Activated effector memory CD4-positive, alpha-beta T cell treated with anti-CD3 and anti-CD28 coated beads, Interleukin-2, amount 50 U/mL, for 16 hours (primary cell): ENCODE data around the gene CTNND2.
"Not testable (repeated sequence)": the region's sequence is repeated elsewhere in the genome, so short reads cannot be mapped to it uniquely, and the experiment has no call there.

Experiments used
- DNase-seq: peaks from one replicate; pipeline ENCODE4 v3.0.0-alpha.2; 2020

Gene CTNND2

GRCh38 chr5:11148810-11149539 lies 755.3 kb downstream of the CTNND2 start:
- no peak for DNase-seq

- no peak for DNase-seq
Observed at GRCh38 chr5:11146171-11146570, 758.1 kb downstream of the CTNND2 start.

DNA sequence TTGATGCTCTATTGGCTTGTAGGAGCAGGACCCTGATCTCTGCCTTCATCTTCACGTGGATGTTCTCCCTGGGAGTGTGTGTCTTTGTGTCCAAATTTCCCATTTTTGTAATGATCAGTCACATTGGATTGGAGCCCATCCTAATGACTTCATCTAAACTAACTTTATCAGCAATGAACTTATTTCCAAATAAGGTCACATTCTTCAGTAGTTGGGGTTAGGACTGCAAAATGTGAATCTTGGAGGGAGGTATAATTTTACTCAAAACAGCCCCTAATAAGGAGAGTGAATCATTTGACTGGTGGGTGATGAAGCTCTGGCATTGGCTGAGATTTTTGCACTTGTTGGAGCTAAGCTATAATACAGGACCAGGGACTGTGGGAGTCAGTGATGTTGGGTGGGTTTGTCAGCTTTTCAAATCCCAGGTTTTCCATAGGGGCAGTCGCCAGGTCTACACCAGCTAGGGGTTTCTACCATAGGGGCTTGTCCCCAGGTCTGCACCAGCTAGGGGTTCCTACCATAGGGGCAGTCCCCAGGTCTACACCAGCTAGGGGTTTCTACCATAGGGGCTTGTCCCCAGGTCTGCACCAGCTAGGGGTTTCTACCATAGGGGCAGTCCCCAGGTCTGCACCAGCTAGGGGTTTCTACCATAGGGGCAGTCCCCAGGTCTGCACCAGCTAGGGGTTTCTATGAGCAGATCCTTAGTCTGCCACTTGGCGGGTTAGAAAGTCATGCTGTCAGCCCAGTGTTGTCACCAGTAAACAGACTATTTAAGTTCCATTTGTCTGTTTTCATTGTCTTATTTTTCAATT lies 760.6 kb downstream of the CTNND2 start:
- no peak for DNase-seq

- no peak for DNase-seq
Observed at GRCh38 chr5:11139217-11139865, 764.9 kb downstream of the CTNND2 start.

DNA sequence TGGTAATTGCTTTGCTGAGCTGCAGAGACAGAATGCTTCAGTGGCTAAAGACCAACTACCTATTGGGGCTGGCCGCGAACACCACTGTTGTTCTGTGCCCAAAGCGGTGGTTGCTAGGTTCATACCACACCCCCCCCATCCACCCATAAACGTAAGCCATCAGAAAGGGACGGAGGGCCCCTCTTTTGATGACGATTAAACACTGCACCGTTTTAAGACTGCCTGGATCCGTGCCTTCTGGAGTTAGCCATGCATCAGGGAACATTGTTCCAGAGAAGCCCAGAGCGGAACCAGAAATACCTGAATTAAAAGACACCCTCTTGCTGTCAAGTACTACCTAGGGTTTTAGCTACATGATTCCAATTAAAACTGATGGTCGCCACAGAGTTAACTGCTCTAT lies 774.1 kb downstream of the CTNND2 start:
- no peak for DNase-seq

GRCh38 chr5:11128021-11128420 lies 776.2 kb downstream of the CTNND2 start:
- DNase-seq, result no peak

DNA sequence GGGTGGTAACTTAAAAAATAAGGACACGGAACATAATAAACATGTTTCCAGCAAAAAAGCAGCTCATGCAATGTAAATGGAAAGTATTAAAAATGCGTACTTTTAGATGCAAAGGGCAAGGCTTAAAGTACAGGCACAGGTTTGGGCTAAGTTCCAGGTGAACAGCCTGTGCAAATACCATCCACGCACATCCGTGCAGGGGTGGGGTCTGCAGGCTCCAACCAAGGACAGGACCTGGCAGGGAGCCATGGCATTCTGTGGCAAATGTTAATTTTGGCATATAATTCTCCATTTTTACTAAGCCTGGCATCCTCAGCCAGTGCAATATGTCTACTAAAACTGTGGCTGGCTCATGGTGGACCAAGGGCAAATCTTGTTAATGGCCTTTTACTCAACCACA lies 777.4 kb downstream of the CTNND2 start:
- DNase-seq, result no peak

DNA sequence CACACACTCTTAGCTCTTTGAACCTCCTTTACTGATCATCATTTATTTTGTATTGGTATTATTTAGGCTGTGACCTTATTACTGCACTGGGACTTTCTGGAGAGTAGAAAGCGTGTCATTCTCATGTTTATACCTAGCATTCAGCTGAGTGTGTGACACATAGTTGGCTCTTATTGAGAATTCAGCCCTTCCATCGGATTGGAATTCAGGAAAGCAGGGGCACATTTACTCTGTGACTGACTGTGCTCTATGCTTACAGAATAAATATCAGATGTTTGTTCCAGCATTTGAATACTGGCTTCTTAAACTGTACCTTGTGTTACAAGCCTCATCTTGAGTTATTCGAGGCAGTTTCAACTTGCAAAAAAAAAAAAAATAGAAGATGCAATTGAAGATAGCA lies 782.4 kb downstream of the CTNND2 start:
- DNase-seq, result no peak

DNA sequence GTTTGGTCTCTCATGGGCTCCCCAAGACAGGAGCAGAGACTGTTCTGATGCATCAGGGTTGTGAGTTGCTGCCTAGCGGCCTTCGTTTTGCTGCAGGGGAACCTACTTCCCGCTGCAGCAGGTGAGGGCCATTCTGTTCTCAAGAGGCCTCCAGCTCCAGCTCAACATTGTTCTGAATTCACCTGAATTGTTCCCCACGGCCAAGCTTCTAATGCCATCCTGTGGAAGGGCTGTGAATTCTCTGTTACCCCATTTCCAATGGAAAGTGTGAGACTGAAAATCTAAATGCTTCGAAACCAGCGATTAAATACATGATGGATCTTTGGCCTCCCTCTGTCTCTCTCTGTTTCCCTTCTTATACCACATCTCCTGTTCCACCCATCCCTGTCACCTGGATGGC lies 794.1 kb downstream of the CTNND2 start:
- no peak for DNase-seq

GRCh38 chr5:11105696-11106095 lies 798.5 kb downstream of the CTNND2 start:
- DNase-seq, result no peak

DNA sequence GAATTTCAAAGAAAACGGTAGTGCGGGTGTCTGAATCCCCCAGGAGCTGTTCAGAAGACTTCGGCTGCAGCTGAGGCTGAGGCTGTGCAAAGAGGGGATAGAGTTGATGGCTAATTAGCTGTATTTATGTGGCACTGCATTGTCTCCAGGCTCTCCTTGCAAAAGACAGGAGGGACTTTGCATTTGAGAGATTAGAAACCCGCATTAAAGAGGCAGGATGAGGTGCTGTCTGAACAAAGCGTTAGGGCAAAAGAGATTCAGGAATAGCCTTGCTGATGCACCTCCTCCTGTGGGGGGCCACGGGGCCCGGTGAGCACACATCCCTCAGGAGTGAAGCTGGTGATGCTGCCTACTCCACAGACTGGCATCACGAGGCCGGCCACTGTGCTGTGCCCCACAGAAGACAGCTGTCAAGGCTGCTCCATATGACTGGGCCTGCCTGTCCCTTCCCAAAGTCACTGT lies 799.6 kb downstream of the CTNND2 start:
- no peak for DNase-seq

- no peak for DNase-seq
Observed at GRCh38 chr5:11104210-11104609, 800.0 kb downstream of the CTNND2 start.

GRCh38 chr5:11084111-11084510 lies 820.1 kb downstream of the CTNND2 start:
- DNase-seq, result no peak

DNA sequence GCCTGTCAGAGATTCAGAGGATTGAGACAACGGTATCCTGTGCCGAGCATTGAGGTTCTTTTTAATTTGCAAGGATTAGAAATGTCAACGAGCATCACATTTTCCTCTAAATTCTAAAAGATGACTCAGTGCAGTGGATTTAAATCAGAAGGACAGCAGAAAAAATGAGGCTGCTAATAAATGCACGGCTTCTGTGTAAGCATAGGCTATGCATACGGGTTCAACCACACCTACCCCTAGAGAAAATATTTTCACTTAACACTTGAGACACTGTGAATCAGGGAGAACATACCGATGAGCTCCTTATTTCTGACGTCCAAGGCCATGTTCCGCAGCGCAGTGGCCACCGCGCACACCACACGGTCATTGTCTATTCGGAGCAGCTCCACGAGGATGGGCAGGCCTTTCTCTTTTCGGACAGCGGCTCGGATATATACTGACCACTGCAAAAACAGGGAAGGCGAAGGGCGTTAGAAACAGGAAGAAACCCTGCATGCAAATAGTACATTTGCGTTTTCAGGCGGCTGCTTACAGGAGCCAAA lies 821.8 kb downstream of the CTNND2 start:
- no peak for DNase-seq

DNA sequence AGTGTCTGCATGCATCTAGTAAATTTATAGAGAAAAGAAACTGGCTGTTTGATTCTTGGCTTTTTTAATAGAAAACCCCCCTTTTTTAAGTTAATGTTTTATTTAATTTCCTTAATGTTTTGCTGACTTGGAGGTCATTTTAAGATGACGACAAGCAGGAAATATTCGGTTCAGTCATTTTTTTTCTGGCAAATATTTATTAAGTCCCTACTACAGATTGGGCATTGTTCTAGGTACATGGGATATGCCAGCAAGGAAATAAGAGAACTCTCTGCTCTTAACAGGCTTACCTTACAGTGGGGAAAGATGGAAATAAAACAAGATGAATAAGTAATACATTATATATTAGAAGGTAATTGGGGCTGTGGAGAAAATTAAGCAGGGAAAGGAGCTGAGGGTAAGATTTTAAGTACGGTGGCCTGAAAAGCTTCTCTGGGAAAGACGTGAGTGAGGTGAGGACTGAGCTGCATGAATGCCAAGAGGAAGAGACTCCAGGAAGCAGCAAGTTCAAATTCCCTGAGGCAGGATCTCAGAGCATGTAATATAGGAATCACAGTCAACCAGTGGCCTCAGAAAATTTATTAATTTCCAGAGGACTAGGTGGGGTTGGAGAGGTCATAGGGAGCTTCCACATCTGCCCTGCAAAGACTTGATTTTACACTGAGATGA lies 827.2 kb downstream of the CTNND2 start:
- no peak for DNase-seq

- DNase-seq, result no peak
Observed at GRCh38 chr5:11075035-11075805, 829.0 kb downstream of the CTNND2 start.

DNA sequence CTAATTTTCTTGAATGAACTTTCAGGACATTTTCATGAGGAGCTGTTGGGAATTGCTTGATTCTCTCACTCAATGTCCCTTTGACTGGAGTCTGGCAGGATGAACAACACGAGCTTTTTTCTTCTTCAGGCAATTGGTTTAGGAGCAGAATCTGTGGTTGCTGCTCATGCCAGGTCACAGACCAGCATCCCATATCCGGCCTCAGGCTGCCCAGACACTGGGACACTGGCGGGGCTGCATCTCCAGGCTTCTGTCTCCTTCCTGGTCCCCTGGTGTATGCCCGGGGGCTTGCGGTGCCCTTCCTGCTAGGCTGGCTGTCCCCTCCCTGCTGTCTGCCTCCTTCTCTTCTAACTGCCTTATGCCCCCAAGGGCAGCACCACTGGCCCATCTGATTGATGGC lies 831.7 kb downstream of the CTNND2 start:
- DNase-seq, result no peak

GRCh38 chr5:11072076-11072475 lies 832.2 kb downstream of the CTNND2 start:
- DNase-seq, result no peak

DNA sequence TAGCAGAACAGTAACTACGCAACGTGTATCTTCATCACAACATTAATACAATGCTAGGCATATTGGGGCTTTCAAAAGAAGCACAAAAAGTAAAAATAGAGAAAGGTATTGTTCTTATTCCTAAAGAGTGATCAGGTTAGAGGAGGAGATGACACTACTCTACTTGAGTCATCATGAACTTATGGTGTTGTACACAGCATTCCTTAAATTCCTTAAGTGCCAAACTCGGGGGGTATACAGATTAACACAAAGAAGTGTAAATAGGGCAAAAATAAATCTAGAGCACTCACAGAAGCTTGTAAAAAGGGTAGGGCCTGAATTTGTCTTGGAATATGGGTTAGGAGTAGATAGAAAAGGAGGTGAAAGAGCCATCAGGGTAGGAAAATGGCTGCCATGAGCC lies 835.2 kb downstream of the CTNND2 start:
- DNase-seq, result no peak

- DNase-seq, result not testable (repeated sequence)
Observed at GRCh38 chr5:11065723-11066122, 838.5 kb downstream of the CTNND2 start.

- no peak for DNase-seq
Observed at GRCh38 chr5:11064763-11065450, 839.3 kb downstream of the CTNND2 start.

DNA sequence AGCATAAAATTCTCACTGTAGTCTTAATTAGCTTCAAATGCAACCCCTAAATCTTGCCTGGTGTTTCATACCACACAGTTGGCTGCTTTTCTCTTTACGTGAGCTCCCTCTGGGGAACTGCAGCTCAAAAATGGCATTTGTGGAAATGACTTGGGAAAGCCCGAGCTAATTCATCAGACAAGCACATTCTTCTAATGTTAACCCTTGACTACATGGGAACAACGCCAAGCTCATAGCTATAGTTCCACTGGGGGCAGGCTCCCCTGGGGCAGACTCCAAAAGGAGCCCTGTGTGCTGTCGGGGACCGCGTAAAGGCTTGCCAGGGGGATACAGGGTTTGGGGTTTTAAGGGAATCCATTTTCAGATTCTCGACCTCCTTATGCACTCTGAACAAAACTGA lies 841.8 kb downstream of the CTNND2 start:
- no peak for DNase-seq
